Activated CD4-positive, CD25-positive, alpha-beta regulatory T cell treated with anti-CD3 and anti-CD28 coated beads, Interleukin-2, amount 50 U/mL, for 24 hours (primary cell): Measurements from ENCODE around the gene KLK1.

Source experiments
- ATAC-seq, 2 donors: fragments of 150-1000 bp; cut with Tn5 transposase; one replicate each; pipeline ENCODE4 v1.10.0; 2021; ENCODE audit warnings: mild to moderate bottlenecking in 1 of 2, moderate library complexity in 1 of 2

KLK1 gene

DNA sequence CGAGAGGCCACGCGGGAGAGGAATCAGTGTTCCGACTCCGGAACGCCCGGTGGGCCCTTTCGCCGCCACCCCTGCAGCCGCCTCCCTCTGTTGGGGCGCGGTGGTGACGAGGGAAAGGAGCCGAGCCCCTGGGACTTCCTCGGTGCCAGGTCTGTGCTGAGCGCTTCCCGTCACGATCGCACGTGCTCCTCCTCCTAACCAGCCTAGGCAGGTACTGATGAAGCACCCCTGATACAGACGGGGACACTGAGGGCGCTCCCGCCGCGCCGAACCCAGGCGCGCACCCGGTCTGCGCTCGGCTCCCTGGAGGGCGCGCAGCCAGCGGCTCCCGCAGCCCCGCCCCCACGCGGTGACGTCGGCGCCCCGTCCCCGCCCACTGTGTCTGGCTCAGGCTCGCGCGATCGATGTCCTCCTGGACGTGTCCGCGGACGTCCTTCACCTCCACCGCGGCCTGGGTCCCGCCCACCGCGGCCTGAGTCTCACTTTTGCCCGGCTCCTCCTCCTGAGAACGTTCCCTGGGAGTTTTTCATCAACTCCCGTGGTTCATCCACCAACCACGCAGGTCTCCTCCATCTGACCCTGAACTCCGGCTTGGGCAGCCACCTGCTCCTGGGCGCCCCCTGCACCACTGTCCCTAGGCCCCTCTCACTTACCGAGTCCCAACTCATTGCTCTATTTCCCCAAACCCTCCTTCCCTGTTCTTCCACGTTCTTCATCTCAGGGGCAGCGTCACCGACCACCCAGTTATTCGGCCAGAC, 12.4 kb upstream of the KLK1 start:
- ATAC-seq = peak; percentile 86

DNA sequence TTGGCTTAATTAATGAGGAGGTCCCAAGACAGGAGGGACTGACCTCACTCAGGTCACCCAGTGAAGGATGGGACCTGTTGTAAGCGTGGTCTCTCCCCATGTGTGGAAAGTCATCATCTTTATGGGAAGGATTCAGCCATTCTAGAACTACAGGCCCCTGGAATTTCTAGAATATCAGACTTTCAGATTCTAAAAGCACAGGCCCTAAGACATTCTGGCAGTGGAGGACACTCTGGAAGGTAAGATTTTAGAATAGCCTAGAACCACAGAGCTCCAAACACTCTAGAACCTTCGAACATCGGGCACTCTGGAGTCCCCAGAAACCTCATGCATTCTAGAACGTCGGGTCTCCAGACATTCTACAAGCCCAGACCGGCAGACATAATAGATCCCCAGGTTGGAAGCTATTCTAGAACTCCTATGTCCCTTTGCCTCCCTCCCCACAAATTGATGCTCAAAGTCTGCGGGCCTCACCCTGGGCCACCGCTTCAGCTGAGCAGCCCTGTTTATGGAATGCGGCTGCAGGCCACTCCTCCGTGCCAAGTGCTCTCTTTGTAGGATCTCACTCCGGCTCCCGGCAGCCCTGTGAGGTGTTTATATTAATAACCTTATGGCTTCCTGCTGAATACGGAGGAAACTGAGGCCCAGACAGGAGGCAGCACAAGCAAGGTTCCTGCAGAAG, 11.7 kb upstream of the KLK1 start:
- ATAC-seq = no peak

DNA sequence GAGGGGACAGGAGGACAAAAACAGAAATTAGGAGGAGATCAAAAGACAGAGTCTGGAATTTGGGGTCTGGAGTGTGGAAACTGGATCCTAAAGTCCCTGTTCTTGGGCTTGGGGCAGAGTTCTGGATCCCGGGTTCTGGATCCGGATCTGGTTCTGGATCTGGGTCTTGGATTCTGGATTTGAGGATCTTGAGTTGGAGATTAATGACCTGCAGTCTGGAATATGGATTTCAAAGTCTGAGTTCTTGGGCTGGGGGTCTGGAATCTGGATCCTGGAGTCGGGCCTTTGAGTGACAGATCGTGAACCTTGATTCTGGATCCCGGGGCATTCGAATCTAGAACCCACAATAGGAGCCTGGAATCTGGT, 10.2 kb upstream of the KLK1 start:
- ATAC-seq = no peak

DNA sequence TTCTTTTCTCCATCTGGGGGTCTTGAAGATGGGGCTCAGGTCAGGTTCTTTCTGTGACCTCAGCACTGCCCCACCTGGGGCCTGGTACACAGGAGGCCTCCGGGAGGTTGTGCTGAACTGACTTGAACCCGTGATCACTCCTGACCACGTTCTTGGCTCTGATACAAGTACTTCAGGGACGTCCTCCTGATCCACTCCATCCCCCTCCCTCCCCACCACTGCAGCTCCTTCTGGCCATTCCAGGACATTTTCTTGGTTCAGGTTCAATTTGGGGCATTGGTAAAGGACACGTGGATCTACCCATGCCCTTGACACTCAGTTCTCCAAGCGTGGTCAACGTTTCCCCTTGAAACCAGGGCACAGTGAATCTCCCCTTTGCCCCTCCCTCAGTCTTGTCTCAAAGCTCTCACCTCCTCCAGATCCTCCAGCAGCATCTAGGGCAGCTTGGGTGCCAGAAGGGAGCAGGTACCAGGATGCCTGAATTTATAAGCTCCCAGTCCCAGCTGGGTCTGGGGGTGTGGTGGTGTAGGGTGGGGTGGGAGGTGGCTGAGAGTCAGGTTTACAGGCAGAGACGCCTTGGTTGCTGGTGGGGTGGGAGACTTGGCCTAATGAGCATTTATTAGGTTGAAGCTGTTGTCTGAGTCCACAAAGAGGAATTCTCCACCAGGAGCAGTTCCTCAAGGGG, 9.7 kb upstream of the KLK1 start, which contains the start of gene KLK15:
KLK15 (minus strand) TSS at position 458 of the 685 bp plus-strand sequence. CDS start 2,082 bp downstream, outside the sequence.
- ATAC-seq = no peak

DNA sequence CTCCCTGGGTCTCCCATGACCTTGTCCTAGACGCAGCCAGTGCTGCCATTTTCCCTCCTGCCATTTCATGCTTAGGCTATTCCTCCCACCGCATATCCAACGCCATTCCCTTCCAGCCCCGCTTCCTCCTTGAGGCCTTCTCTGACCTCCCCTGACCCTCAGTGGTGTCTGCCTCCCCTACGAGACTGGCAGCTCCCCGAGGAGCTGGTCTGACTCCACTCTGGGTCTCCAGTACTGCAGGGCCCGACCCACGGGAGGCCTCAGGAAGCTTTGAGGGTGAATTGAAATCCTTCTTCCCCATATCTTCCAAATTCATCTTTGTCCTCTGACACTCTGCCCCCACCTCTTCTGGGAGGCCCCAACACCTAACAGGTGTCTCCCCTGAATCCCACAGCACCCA, 9.1 kb upstream of the KLK1 start:
- ATAC-seq = no peak

DNA sequence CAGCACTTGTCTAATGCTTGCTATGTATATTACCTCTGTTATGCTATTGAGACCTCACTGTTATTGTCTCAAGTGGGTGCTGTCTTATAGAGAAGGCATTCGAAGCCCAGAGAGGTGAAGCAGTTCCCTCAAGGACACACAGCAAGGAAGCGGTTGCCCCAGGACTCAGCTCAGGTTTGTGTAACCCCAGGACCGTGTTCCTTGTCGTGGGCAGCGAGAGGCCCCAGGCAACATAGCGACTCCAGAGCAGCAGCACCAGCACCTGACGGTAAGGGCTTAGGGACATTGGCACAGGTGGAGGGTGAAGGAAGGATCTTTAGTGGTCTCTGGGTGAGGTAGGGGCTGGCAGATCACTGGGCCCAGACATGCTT, 7.4 kb upstream of the KLK1 start:
- no peak for ATAC-seq

DNA sequence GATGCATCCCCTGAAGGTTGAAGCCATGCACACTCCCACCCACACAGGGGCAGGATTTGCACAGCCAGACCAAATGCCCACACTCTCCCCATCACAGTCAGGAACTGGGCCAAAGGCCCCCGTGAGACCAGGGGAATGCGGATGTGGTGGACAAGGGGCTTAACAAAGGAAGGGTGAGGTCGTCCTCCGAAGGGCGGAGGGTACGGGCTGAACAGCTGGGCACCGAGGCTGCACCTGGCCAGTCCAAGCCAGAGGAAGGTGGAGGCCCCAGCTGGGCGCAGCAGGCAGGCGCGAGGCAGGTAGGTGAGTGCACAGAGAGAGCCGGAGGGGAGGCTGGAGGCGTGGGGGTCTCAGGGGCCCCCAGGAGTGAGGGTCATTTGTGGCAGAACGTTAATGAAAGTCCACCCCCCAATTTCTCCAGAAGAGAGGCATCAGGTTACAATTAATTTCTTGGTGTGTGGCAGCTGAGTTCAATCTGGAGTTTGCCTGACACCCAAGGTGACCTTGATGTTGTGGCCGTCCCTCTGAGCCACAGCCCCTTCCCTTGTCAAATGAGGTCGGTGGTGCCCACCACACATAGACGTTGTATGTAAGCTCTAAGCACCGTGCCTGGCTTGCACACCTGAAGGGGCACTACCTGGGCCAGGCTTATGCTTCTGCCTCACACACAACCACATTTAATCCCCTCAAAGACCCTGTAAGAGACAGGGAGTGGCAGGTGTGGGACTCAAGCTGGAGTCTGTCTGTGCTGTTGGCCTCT, 6.9 kb upstream of the KLK1 start:
- no peak for ATAC-seq

DNA sequence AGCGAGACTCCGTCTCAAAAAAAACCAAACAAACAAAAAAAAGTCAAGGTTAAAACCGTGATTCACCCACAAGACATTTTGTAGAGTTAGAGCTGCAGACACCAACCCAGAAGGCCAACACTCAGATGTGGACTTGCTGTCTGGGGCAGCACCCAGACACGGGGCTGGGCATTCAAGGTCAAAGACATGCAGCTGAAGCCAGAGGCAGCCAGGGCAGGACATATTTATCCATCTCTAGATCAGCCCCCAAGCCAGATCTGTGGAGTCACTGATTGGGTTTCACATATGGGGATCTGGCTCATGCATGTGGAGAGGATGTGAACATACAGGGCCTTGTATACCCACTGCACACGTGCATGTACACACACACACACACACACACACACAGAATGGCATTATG, 6.2 kb upstream of the KLK1 start:
- ATAC-seq = no peak

DNA sequence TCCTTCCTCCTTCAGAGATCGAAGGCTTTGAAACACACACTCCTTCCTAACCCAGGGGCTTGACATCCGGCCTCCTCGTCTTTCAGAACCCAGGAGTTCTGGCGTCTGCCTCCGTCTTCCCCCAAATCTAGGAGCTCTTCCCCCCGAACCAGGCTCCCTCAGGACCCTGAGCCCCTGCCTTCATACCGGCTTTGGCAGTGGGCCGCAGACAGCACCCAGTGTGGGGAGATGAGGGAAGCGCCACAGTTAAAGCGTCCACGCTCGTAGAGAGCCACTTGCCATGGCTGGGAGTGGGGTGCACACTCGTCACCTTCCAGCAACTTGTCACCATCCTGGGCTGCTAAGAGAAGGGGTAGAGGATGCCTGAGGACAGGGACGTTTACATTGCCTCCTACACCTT, 3.9 kb upstream of the KLK1 start:
- ATAC-seq = no peak

DNA sequence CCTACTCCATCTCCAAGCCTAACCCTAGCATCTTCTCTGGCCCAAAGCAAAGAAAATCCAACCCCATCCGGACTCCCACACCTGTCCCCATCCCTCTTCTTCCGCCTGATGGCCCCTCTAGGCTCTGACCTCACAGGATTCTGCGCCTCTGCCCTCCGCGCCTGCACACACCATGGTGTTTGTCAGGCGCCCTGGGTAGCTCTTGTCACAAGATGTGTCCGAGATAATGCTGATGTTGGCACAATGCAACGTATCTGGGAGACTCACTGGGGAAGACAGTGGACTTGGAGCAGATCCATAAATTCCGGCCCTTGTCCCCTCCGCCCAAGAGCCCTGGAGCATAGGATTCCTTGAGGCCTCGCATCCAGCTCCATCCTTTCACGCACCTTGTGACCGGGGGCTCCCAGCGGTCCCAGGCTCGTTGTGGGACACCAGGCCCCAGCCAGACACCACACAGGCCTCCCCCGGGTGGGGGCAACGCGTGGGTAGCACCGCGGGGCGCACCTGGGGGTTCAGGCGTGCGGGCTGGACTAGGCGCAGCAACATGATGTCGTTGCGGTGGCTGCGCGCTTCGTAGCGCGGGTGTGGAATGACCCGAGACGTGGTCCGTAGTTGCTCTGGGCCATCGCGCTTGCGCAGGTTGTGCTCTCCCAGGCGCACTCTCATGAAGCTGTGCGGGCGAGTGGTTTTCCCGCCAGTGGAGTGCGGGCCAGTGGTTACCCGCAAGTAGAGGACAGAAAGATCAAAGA, 3.1 kb upstream of the KLK1 start:
- ATAC-seq = no peak

DNA sequence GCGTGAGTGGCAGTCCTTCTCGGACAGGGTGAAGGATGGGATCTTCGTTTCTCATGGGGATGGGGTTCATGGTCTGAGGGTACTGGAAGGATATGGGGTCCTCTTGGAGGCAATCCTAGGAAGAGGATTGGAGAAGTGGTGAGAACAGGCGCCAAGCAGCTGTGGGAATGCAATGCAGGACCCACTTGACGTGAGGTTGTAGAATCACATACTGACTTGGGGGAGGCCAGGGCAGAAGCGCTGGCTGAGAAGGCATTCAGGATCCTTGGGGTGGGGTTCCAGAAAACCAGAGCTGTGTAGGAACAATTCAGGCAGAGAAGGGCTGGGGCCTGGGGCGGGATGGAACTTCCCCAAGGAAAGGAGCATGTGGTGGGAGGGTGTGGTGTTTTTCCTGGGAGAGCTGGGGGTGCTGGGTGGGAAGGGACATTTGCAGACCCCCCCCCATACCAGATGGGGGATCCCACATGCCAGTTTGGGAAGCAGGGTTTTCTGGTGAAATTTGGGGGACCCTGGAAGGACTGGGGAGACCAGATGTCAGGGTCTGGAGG, 852 bp downstream of the KLK1 start:
- ATAC-seq = no peak

DNA sequence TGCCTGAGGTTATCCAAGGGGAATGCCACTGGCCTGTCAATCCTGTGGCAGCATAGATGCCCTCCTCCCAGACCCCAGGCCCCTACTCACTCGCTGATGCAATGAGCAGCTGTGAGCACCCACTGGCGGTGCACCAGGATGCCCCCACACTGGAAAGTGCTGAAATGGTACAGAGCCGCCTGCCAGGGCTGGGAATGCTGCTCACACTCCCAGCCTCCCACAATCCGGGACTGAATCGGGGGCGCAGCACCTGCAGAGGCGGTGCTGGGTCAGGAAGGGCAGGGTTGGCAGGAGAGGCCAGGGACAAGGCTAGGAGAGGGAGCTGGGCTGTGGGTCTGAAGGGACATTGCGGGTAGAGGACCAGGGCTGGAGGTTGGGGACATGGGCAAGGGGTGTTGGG, 2.0 kb downstream of the KLK1 start:
- no peak for ATAC-seq

DNA sequence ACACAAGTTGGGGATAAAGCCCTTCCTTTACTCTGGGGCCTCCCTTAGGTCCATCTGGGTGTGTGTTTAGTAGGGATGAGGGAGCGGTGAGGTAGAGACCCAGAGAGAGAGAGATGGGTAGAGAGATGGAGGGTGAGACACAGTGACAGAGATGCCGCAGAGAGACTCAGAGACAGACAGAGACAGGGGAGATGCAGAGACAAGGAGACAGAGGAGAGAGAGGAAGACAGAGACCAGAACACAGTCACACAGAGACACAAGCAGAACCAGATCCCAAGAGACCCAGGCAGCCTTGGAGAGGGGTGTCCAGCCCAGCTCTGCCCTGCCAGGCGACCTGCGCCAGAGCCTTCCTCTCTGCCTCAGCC, 2.4 kb downstream of the KLK1 start:
- no peak for ATAC-seq

DNA sequence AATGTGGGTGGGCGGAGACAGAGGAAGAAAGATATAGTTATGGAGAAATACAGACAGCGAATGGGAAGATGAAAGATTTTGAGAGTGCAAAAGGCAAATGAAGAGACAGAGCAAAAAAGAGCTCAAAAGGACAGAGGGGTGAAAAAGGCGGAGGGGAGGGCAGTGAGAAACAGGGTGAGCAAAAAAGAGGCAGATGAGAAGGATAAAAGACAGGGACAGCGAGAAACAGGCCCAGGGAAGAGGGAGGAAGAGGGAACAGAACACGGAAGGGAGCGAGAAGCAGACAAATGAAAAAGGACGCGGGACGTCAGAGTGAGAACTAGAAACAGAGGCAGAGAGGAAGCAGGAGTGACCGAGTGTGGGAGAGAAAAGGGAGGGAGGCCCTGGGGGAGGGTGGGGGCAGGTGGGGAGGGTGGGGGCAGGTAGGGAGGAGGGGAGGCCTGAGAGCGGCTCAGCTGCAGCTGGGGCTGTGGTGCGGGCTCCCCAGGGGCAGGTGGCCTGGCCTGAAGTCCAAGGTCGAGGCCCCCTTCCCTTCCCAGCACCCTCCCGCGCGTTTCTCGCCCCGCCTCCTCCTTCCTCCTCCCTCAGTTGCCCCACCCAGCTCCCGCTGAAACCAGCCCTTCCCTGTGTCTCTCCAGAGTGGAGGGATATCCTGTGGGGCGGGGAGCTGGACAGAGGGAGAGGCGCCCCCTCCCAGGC, 2.9 kb downstream of the KLK1 start:
- ATAC-seq = no peak

DNA sequence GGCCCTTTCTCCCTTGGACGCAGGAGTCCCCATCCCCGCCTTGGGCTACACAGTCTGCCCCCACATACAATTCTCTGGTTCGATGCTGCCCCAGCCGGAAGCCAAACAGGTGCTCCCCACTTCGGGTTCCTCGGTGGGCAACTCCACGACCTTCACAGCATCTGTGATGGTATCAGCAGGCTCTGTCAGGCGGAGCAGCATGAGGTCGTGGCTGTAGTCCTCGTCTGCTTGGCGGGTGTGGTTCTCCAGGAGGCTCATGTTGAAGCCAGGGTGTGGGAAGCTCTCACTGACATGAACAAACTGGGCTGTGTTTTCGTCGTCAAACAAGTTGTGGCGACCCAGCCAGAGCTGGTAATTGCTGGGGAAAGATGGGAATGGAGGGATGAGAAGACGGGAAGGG, 3.5 kb downstream of the KLK1 start:
- no peak for ATAC-seq

DNA sequence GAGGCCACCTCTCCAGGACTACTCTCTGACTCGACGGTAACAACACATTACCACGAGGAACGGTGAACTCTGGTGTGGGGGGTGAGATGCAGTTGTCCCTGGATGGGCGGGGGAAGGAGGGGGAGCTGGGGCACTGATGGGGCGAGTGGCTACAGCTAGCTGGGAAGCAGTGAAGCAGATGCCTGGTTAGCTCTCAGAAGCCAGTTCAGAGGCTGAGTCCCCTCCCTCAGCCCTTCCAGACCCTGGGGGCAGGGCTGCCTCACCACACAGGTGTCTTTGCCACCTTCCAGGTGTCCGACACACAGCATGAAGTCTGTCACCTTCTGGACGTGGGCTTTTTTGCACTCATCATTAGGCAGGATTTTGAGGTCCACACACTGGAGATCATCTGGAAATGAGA, 4.0 kb downstream of the KLK1 start:
- no peak for ATAC-seq

DNA sequence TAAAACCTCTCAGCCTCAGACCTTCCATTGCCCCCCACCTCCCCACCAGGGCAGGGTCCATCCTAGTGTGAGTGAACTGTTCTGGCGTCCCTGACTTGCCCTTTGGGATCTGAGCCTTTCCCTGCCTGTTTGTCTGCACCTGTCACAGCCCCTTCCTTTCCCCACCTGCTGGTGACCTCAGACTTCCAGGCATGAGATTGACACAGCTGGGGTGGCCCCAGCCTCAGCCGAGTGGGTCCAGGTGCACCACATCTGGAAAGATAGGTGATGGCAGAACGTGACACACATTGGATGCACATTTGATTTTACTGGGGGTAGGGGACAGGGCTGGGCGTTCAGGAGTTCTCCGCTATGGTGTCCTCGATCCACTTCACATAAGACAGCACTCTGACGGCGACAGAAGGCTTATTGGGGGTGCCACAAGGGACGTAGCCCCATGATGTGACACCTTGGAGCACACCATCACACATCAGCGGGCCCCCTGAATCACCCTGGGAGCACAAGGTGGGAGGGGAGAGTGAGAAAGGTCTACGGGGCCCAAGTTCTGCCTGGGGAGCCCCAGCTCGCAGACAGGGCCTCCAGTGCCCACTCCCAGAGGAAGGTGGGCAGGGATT, 4.6 kb downstream of the KLK1 start:
- no peak for ATAC-seq

DNA sequence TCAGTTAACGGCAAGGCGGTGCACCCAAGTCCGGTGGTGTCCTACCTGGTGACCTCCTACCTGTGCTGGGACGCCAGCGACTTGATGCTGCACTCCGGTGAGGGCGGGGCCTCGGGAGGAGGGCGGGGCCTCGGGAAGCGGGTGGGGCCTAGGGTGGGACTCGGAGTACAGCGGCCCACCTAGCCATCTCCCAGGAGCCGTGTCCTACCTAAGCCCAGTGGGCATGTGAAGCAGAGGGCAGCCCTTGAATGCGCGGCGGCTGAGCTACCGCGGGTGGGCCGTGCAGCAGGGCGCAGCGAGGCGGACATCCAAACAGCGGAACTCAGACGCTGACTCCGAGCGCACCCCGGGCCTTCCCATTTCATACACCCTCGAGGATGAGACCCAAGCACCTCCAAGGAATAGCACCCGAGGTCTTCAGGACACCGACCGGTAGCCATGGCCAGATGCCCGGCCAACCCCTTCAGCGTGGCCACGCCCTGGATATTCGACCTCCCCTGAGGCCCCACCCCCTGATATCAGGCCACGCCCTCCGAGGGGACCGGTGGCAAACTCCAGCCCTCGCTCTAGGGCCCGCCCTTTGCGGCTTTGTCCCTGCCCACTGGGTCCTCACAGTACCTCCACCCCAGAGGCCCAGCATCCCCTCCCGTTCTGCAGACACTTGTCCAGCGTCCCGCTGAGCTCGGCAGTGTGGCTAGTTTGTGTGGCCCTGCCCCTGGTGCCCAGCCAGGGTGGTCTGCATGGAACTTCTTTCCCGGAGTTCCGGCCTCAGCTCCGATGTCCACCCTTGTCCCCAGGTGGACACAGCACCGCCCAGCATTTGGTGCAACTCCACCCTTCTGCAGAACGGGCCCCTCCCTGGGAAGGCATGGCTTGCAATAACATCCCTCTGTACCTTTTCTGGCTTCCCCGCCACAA, 5.4 kb downstream of the KLK1 start:
- peak; percentile 46 to 56 for ATAC-seq

DNA sequence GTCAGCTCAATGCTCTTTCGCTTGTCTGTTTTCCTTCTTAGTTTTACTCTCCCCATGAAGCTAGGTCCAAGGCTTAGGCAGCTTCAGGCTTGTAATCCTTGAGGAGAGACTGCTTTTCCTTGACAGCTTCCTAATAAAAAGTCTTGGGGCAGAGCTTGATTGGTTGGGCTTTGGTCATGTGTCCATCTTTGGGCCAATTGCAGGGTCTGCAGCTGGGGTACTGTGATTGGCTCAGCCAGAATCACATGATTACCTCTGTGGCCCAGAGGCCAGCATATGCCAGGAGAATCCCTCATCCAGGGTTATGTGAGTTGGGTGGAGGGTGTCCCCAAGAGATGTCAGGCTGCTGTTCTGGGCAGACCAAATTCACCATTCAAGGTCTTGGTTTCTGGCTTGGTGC, 8.1 kb downstream of the KLK1 start:
- ATAC-seq = no peak

DNA sequence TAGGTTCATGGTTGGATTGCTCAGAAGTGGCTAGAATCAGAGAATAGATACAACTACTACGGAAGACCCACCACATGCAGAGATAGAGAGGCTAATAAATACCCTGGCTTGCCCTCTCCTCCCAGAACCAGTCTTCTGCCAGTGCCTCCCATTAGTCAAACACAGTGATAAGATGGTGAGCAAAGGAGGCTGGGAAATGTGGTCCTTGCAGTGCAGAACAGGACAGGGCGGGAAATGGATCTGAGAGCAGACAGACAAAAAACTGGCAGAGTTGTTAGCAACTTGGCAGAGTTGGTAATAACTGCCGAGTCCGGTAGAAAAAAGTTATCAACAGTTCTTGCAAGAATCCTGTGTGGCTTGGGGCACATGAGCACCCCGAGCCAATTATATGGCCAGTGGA, 8.7 kb downstream of the KLK1 start:
- no peak for ATAC-seq
